Measurements from ENCODE around the gene VANGL1. TPM values are rescaled to one million over a fixed set of nuclear protein-coding genes. Genes with fewer than 3 reads are reported as not detected.

Gene VANGL1
- total RNA-seq, 1 experiment from 2014 or later, result 13.6 TPM

DNA sequence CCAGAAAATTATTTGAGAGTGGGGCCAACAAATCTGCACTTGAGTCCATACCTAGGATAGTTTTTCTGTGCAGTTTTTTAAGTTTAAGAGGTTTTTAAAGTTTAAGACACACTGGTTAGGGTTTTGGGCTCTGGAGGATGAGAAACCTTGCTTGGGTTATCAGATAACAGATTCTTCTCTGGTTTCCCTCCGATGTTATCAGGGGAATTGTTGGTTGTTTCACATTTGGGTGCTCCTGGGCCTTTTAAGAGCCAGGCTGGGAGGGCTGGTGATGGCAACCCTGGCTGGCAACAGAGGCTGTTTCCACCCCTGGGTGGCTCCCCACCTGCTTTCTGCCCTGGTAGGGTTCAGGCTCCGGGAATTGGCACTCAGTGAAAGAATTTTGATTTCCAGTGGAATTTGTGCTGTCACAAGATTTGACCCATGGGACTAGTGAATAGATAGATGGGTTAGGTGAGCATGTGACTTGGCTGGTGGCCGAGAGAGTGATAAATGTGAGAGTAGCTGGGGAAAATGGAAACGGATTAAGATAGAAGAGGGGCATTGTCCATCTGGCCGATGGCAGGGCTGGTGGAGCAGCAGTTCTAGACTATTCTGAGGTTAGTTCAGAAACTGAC is 14.8 kb downstream of the VANGL1 start:
- Histone ChIP-seq H2BK15ac (ENCODE audit: low read depth, low read length) (no peak overlapping the region), H3K18ac (ENCODE audit: insufficient read length, low read depth, low read length) (no peak overlapping the region), H3K79me2 (ENCODE audit: insufficient read depth, low read length) (0 out of 2 replicates have a peak, but pooled peaks cover 4% of the 10 kb centered on the region), H3K4ac (ENCODE audit: low read depth, low read length) (no peak overlapping the region), H2BK5ac (ENCODE audit: insufficient read length, low read length) (no peak overlapping the region), H3T11ph (ENCODE audit: low read length) (no peak overlapping the region), H3K79me1 (ENCODE audit: insufficient read depth, low read depth, low read length, poor library complexity, severe bottlenecking) (no peaks in the 10 kb centered on the region), H3K4me2 (ENCODE audit: insufficient read depth, insufficient read length, low read length) (no peak overlapping the region), H2BK20ac (ENCODE audit: low read depth, low read length, poor library complexity, severe bottlenecking) (no peak overlapping the region), H2AFZ (ENCODE audit: low read length) (no peak overlapping the region), H2AK5ac (ENCODE audit: insufficient read length, low read length) (no peak overlapping the region), H3K23ac (ENCODE audit: insufficient read length, low read depth, low read length) (no peak overlapping the region), H4K91ac (ENCODE audit: insufficient read length, low read depth, low read length) (no peak overlapping the region), H3K14ac (ENCODE audit: insufficient read depth, low read length) (no peak overlapping the region), H4K8ac (replicated peaks; ENCODE audit: insufficient read length, low read depth, low read length) (no peak overlapping the region), H4K20me1 (ENCODE audit: control insufficient read depth, insufficient read depth, insufficient read length) (no peaks in the 10 kb centered on the region), H4K5ac (ENCODE audit: insufficient read length, low read depth, low read length) (no peak overlapping the region), H3K56ac (ENCODE audit: insufficient read length, low read depth, low read length) (no peak overlapping the region), H3K27ac (ENCODE audit: insufficient read length, low read depth, low read length) (no peak overlapping the region), H3K23me2 (ENCODE audit: insufficient read length, low read depth, low read length, poor library complexity, severe bottlenecking) (no peaks in the 10 kb centered on the region), H2BK120ac (ENCODE audit: low read depth, low read length, poor library complexity, severe bottlenecking) (no peak overlapping the region), H3K9me3 (ENCODE audit: control insufficient read depth, low read depth, low read length) (no peaks in the 10 kb centered on the region), H3K9ac (ENCODE audit: extremely low read depth, insufficient read length, low read length) (no peak overlapping the region), H2BK12ac (ENCODE audit: insufficient read length, low read depth, low read length) (no peak overlapping the region), H3K4me1 (ENCODE audit: insufficient read depth, low read length) (peaks cover 13% of the 10 kb centered on the region; the same call in 1 of the 2 replicates), H3K27me3 (ENCODE audit: insufficient read depth, low read length) (no peaks in the 10 kb centered on the region)
- TF ChIP-seq, protein P1, sequence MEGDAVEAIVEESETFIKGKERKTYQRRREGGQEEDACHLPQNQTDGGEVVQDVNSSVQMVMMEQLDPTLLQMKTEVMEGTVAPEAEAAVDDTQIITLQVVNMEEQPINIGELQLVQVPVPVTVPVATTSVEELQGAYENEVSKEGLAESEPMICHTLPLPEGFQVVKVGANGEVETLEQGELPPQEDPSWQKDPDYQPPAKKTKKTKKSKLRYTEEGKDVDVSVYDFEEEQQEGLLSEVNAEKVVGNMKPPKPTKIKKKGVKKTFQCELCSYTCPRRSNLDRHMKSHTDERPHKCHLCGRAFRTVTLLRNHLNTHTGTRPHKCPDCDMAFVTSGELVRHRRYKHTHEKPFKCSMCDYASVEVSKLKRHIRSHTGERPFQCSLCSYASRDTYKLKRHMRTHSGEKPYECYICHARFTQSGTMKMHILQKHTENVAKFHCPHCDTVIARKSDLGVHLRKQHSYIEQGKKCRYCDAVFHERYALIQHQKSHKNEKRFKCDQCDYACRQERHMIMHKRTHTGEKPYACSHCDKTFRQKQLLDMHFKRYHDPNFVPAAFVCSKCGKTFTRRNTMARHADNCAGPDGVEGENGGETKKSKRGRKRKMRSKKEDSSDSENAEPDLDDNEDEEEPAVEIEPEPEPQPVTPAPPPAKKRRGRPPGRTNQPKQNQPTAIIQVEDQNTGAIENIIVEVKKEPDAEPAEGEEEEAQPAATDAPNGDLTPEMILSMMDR (conservative IDR thresholded peaks at IDR 0.05), result no peak
- H3K9me3 Mint-ChIP-seq, result no peaks in the 10 kb centered on the region
- peaks cover 36 to 49% of the 10 kb centered on the region in 2 experiments for H3K4me1 Mint-ChIP-seq
- H3K4me3 Mint-ChIP-seq, result no peak overlapping the region
- no peaks in the 10 kb centered on the region for H3K27me3 Mint-ChIP-seq (ENCODE audit: low read depth)
- H3K27ac Mint-ChIP-seq, result no peak overlapping the region
- WGBS (ENCODE audit: extremely low coverage, insufficient read length, low lambda C conversion rate), result no CpG with 5 or more reads among the region's 5 CpGs
- H3K36me3 Mint-ChIP-seq (ENCODE audit: insufficient read depth in 1 of 3, low read depth in 3 of 3), result peaks cover 8 to 40% (median 24%) of the 10 kb centered on the region in 3 experiments
- DNase-seq, result no peak

All from H9 (cell line).